HG02970 (cell line): ENCODE measurements around the gene TBX5.

Experiments
- ATAC-seq: cut with Tn5 transposase; IDR thresholded peaks from one replicate; pipeline ENCODE4 v1.9.1; 2021; ENCODE audit warnings: mild to moderate bottlenecking, moderate library complexity, moderate number of reproducible peaks; ENCODE audit not compliant: unreplicated experiment, low FRiP score

The TBX5 gene

GRCh38 chr12:114405519-114406271, at the start of gene TBX5:
Gene TBX5, minus strand, starts transcription at chr12:114406144. Its CDS starts 2,246 bp downstream, at chr12:114403898.
- ATAC-seq, result no peak

GRCh38 chr12:114451657-114452056, 45.7 kb upstream of the TBX5 start:
- no peak for ATAC-seq

GRCh38 chr12:114450515-114451300, 44.8 kb upstream of the TBX5 start:
- no peak for ATAC-seq

- no peak for ATAC-seq
Measured at GRCh38 chr12:114450019-114450418, 44.1 kb upstream of the TBX5 start.

GRCh38 chr12:114448618-114448933, 42.6 kb upstream of the TBX5 start:
- no peak for ATAC-seq

- no peak for ATAC-seq
Measured at GRCh38 chr12:114447799-114448617, 42.1 kb upstream of the TBX5 start.

- no peak for ATAC-seq
Measured at GRCh38 chr12:114447274-114447716, 41.4 kb upstream of the TBX5 start.

- ATAC-seq, result no peak
Measured at GRCh38 chr12:114445401-114446323, 39.7 kb upstream of the TBX5 start.

- ATAC-seq, result no peak
Measured at GRCh38 chr12:114444422-114445279, 38.7 kb upstream of the TBX5 start.

- ATAC-seq, result no peak
Measured at GRCh38 chr12:114443607-114444421, 37.9 kb upstream of the TBX5 start.

GRCh38 chr12:114442578-114442977, 36.6 kb upstream of the TBX5 start:
- ATAC-seq, result no peak

GRCh38 chr12:114441545-114441944, 35.6 kb upstream of the TBX5 start:
- no peak for ATAC-seq

- ATAC-seq, result no peak
Measured at GRCh38 chr12:114441039-114441383, 35.1 kb upstream of the TBX5 start.

GRCh38 chr12:114440270-114441038, 34.5 kb upstream of the TBX5 start:
- ATAC-seq, result no peak

GRCh38 chr12:114439817-114440216, 33.9 kb upstream of the TBX5 start:
- no peak for ATAC-seq

GRCh38 chr12:114439261-114439683, 33.3 kb upstream of the TBX5 start:
- no peak for ATAC-seq

- ATAC-seq, result no peak
Measured at GRCh38 chr12:114438635-114439256, 32.8 kb upstream of the TBX5 start.
